Mesenchymal stem cell (in vitro differentiated cells and primary cell): ENCODE measurements around the gene TBRG1.

Experiments used
- DNase-seq: peaks from one replicate; pipeline ENCODE4 v3.0.0-alpha.2; 2013
- H2AFZ ChIP-seq: one replicate; pipeline ENCODE4 v1.6.1; 2013; ENCODE audit warnings: low read depth, mild to moderate bottlenecking, control low read depth, inconsistent platforms, low read length, moderate library complexity
- H2AK5ac ChIP-seq: 2 replicates; pipeline ENCODE4 v1.6.1; 2013; ENCODE audit warnings: low read length, moderate library complexity, mild to moderate bottlenecking, inconsistent platforms; ENCODE audit not compliant: severe bottlenecking
- H2BK120ac ChIP-seq: one replicate; pipeline ENCODE4 v1.6.1; 2013; ENCODE audit warnings: low read depth, mild to moderate bottlenecking, inconsistent platforms, low read length, moderate library complexity
- H2BK12ac ChIP-seq, 2 experiments: one replicate each; pipeline ENCODE4 v1.6.1; 2013; ENCODE audit warnings: inconsistent platforms in 2 of 2, low read length in 2 of 2, mild to moderate bottlenecking in 2 of 2, moderate library complexity in 2 of 2, control low read depth in 1 of 2
- H2BK15ac ChIP-seq: one replicate; pipeline ENCODE4 v1.6.1; 2013; ENCODE audit warnings: mild to moderate bottlenecking, low read depth, inconsistent platforms; ENCODE audit not compliant: poor library complexity, severe bottlenecking
- H2BK5ac ChIP-seq: 2 replicates; pipeline ENCODE4 v1.6.1; 2013; ENCODE audit warnings: low read depth, mild to moderate bottlenecking, low read length, control low read depth, inconsistent platforms; ENCODE audit not compliant: poor library complexity, severe bottlenecking
- H3K14ac ChIP-seq, 2 experiments: one replicate each; pipeline ENCODE4 v1.6.1; 2013; ENCODE audit warnings: inconsistent platforms in 2 of 2, low read length in 2 of 2, control low read depth in 1 of 2, mild to moderate bottlenecking in 1 of 2, moderate library complexity in 1 of 2
- H3K18ac ChIP-seq, 2 experiments: one replicate each; pipeline ENCODE4 v1.6.1; 2013; ENCODE audit warnings: inconsistent platforms in 2 of 2, low read length in 2 of 2, control low read depth in 1 of 2, low read depth in 1 of 2, mild to moderate bottlenecking in 1 of 2
- H3K23ac ChIP-seq, 2 experiments: one replicate each; pipeline ENCODE4 v1.6.1; 2013; ENCODE audit warnings: inconsistent platforms in 2 of 2, low read length in 2 of 2, mild to moderate bottlenecking in 2 of 2, moderate library complexity in 2 of 2, control low read depth in 1 of 2
- H3K27ac ChIP-seq: 2 replicates; pipeline ENCODE4 v1.5.1; 2013; ENCODE audit warnings: mild to moderate bottlenecking, moderate library complexity, low read length, control low read depth, inconsistent platforms; ENCODE audit not compliant: poor library complexity, severe bottlenecking
- H3K27me3 ChIP-seq, 2 experiments: 2 replicates each; pipeline versions ENCODE4 v1.6.1 to v1.7.0; 2013; ENCODE audit warnings: low read length in 2 of 2, mild to moderate bottlenecking in 2 of 2, moderate library complexity in 2 of 2, control low read depth in 1 of 2, inconsistent platforms in 1 of 2; ENCODE audit not compliant: control insufficient read depth in 1 of 2, insufficient read depth in 1 of 2
- H3K36me3 ChIP-seq, 2 experiments: 2 replicates each; pipeline versions ENCODE4 v1.6.1 to v1.7.0; 2013; ENCODE audit warnings: low read length in 2 of 2, control low read depth in 1 of 2, inconsistent platforms in 1 of 2, low read depth in 1 of 2, mild to moderate bottlenecking in 1 of 2; ENCODE audit not compliant: insufficient read depth in 2 of 2, control insufficient read depth in 1 of 2
- H3K4ac ChIP-seq, 2 experiments: one replicate each; pipeline ENCODE4 v1.6.1; 2013; ENCODE audit warnings: inconsistent platforms in 2 of 2, low read length in 2 of 2, mild to moderate bottlenecking in 2 of 2, moderate library complexity in 2 of 2, control low read depth in 1 of 2, low read depth in 1 of 2
- H3K4me1 ChIP-seq: 2 replicates; pipeline ENCODE4 v1.6.1; 2013; ENCODE audit warnings: low read depth, low read length, control low read depth; ENCODE audit not compliant: control insufficient read depth, insufficient read depth
- H3K4me2 ChIP-seq: 2 replicates; pipeline ENCODE4 v1.6.1; 2013; ENCODE audit warnings: low read length, mild to moderate bottlenecking, inconsistent platforms; ENCODE audit not compliant: poor library complexity, severe bottlenecking
- H3K4me3 ChIP-seq, 2 experiments: 2 replicates each; pipeline versions ENCODE4 v1.5.1 to v1.7.0; 2013; ENCODE audit warnings: low read length in 2 of 2, mild to moderate bottlenecking in 2 of 2, control low read depth in 1 of 2, low read depth in 1 of 2; ENCODE audit not compliant: insufficient read depth in 1 of 2
- H3K79me1 ChIP-seq: replicated peaks from 2 replicates; pipeline ENCODE4 v1.6.1; 2013; ENCODE audit warnings: mild to moderate bottlenecking, control low read depth, low read length, inconsistent platforms; ENCODE audit not compliant: poor library complexity, severe bottlenecking
- H3K9ac ChIP-seq: 2 replicates; pipeline ENCODE4 v1.7.0; 2013; ENCODE audit warnings: mild to moderate bottlenecking, low read length, moderate library complexity
- H3K9me3 ChIP-seq: 2 replicates; pipeline ENCODE4 v1.7.0; 2013; ENCODE audit warnings: mild to moderate bottlenecking, low read length; ENCODE audit not compliant: control insufficient read depth
- H4K8ac ChIP-seq: one replicate; pipeline ENCODE4 v1.6.1; 2013; ENCODE audit warnings: inconsistent platforms, mild to moderate bottlenecking, low read length, moderate library complexity
- H4K91ac ChIP-seq: one replicate; pipeline ENCODE4 v1.6.1; 2013; ENCODE audit warnings: mild to moderate bottlenecking, low read length, inconsistent platforms
- WGBS: methylation state at CpG from one replicate; pipeline ENCODE4 v1.1.7; 2013; ENCODE audit warnings: mixed read lengths; 5-methylcytosine and 5-hydroxymethylcytosine counted together

TBRG1 gene

GRCh38 chr11:124635932-124636331, 13.3 kb downstream of the TBRG1 start:
- H4K8ac ChIP-seq, result no peak overlapping the region
- no peaks in the 10 kb centered on the region for H3K9me3 ChIP-seq
- peaks cover 18 to 95% of the 10 kb centered on the region in 2 experiments for H3K36me3 ChIP-seq
- H3K23ac ChIP-seq, result no peak overlapping the region
- no peak overlapping the region for H3K4me2 ChIP-seq
- no peaks in the 10 kb centered on the region for H3K27me3 ChIP-seq
- no peak overlapping the region for H2BK5ac ChIP-seq
- no peak overlapping the region for H4K91ac ChIP-seq
- H3K9ac ChIP-seq, result no peak overlapping the region
- H2BK120ac ChIP-seq, result no peak overlapping the region
- H3K79me1 ChIP-seq, result peaks cover 4% of the 10 kb centered on the region
- H2AK5ac ChIP-seq, result no peak overlapping the region
- H3K4me1 ChIP-seq, result no peaks in the 10 kb centered on the region
- DNase-seq, result no peak
- no peak overlapping the region for H3K27ac ChIP-seq
- no peak overlapping the region for H2BK12ac ChIP-seq
- no peak overlapping the region for H3K18ac ChIP-seq
- no peak overlapping the region for H3K4ac ChIP-seq
- no peak overlapping the region for H2BK15ac ChIP-seq
- no peak overlapping the region for H3K4me3 ChIP-seq
- H3K14ac ChIP-seq, result no peak overlapping the region
- H2AFZ ChIP-seq, result no peak overlapping the region
- WGBS, result 96% methylated on average over 3 of the region's 3 CpGs

GRCh38 chr11:124638500-124638899, 15.8 kb downstream of the TBRG1 start:
- H3K23ac ChIP-seq, result no peak overlapping the region
- peaks cover 9 to 70% of the 10 kb centered on the region in 2 experiments for H3K36me3 ChIP-seq
- no peak overlapping the region for H2AFZ ChIP-seq
- 100% methylated on average over 1 of the region's 3 CpGs for WGBS
- H3K79me1 ChIP-seq, result no peaks in the 10 kb centered on the region
- H2BK5ac ChIP-seq, result no peak overlapping the region
- no peaks in the 10 kb centered on the region for H3K4me1 ChIP-seq
- no peak overlapping the region for H2AK5ac ChIP-seq
- no peaks in the 10 kb centered on the region for H3K9me3 ChIP-seq
- no peak overlapping the region for H3K27ac ChIP-seq
- no peaks in the 10 kb centered on the region for H3K27me3 ChIP-seq
- H3K4me2 ChIP-seq, result no peak overlapping the region
- no peak overlapping the region for H3K4ac ChIP-seq
- no peak for DNase-seq
- H3K14ac ChIP-seq, result no peak overlapping the region
- no peak overlapping the region for H2BK15ac ChIP-seq
- no peak overlapping the region for H4K91ac ChIP-seq
- no peak overlapping the region for H3K9ac ChIP-seq
- no peak overlapping the region for H3K4me3 ChIP-seq
- H3K18ac ChIP-seq, result no peak overlapping the region
- no peak overlapping the region for H2BK120ac ChIP-seq
- H4K8ac ChIP-seq, result no peak overlapping the region
- H2BK12ac ChIP-seq, result no peak overlapping the region

DNA sequence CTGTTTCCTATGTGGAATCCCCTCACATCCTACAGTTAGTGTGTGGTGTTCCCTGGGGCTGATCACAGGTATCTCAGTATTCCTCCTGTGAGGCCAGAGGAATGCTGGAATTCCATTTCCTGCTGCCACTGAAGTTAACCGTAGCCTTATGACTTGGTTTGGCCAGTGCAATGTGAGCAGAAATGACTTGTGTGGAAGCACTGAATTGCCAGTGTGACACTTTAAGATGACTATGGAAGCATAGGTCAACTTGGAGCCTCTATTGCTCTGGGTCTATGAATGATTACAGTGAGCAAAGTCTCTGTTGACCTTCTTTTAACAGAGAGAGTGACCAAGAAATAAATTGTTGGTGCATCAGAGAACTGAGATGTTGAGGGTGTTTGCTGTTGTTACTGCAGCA, 16.5 kb downstream of the TBRG1 start:
- H3K9me3 ChIP-seq, result no peaks in the 10 kb centered on the region
- H3K14ac ChIP-seq, result no peak overlapping the region
- WGBS, result 95% methylated on average over 1 of the region's 1 CpG
- H3K4me1 ChIP-seq, result no peaks in the 10 kb centered on the region
- H2BK5ac ChIP-seq, result no peak overlapping the region
- no peak for DNase-seq
- H4K8ac ChIP-seq, result no peak overlapping the region
- H3K23ac ChIP-seq, result no peak overlapping the region
- no peak overlapping the region for H2AK5ac ChIP-seq
- no peaks in the 10 kb centered on the region for H3K27me3 ChIP-seq
- no peak overlapping the region for H3K4me3 ChIP-seq
- H3K4ac ChIP-seq, result no peak overlapping the region
- H2BK120ac ChIP-seq, result no peak overlapping the region
- no peak overlapping the region for H3K4me2 ChIP-seq
- no peak overlapping the region for H2BK15ac ChIP-seq
- no peak overlapping the region for H3K9ac ChIP-seq
- H3K27ac ChIP-seq, result no peak overlapping the region
- no peaks in the 10 kb centered on the region for H3K79me1 ChIP-seq
- no peak overlapping the region for H4K91ac ChIP-seq
- no peak overlapping the region for H2BK12ac ChIP-seq
- H3K18ac ChIP-seq, result no peak overlapping the region
- peaks cover 9 to 63% of the 10 kb centered on the region in 2 experiments for H3K36me3 ChIP-seq
- no peak overlapping the region for H2AFZ ChIP-seq

GRCh38 chr11:124640666-124641065, 18.0 kb downstream of the TBRG1 start:
- Histone ChIP-seq H3K18ac (no peak overlapping the region), H2BK120ac (no peak overlapping the region), H3K23ac (no peak overlapping the region), H3K14ac (no peak overlapping the region), H3K27me3 (no peaks in the 10 kb centered on the region), H2BK15ac (no peak overlapping the region), H3K36me3 (peaks cover 6 to 49% of the 10 kb centered on the region in 2 experiments), H3K9me3 (no peaks in the 10 kb centered on the region), H4K91ac (no peak overlapping the region), H2AFZ (no peak overlapping the region), H2BK5ac (no peak overlapping the region), H2AK5ac (no peak overlapping the region), H3K4me2 (no peak overlapping the region), H3K27ac (no peak overlapping the region), H3K4ac (no peak overlapping the region), H3K9ac (no peak overlapping the region), H3K4me1 (no peaks in the 10 kb centered on the region), H2BK12ac (no peak overlapping the region), H3K4me3 (no peak overlapping the region), H3K79me1 (no peaks in the 10 kb centered on the region), H4K8ac (no peak overlapping the region)
- no peak for DNase-seq
- WGBS, result 93% methylated on average over 4 of the region's 5 CpGs
